ENCODE data around the gene TRAF2. TPM values are rescaled to one million over a fixed set of nuclear protein-coding genes. Genes with fewer than 3 reads are reported as not detected.

Gene TRAF2
- total and polyA plus RNA-seq, 2 of the 13 experiments (the other 11 are each of a cell fraction or from before 2014, with no cell fraction given): 12.4 to 13.6 TPM

GRCh38 chr9:136882109-136882946 is 4.0 kb upstream of the TRAF2 start (continued):
- TF ChIP-seq ZNF782 (CRISPR knock-in tag; IDR thresholded peaks at IDR 0.05; ENCODE audit: borderline replicate concordance): peak; percentile 48; the same call in 1 of the 2 replicates
- no peak for TF ChIP-seq SCMH1 (CRISPR knock-in tag; IDR thresholded peaks at IDR 0.05; ENCODE audit: borderline replicate concordance)
- TF ChIP-seq ZNF160 (CRISPR knock-in tag; IDR thresholded peaks at IDR 0.05): no peak
- no peak for TF ChIP-seq CCAR2 (optimal IDR thresholded peaks at IDR 0.05; ENCODE audit: low read depth, low read length)
- no peak for TF ChIP-seq TBP (CRISPR knock-in tag; IDR thresholded peaks at IDR 0.05)
- no peak for TF ChIP-seq ZNF577 (CRISPR knock-in tag; IDR thresholded peaks at IDR 0.05; ENCODE audit: borderline replicate concordance, low read depth)
- TF ChIP-seq CEBPG (CRISPR knock-in tag; IDR thresholded peaks at IDR 0.05): peak; percentile 97
- TF ChIP-seq HDAC1 (CRISPR knock-in tag; IDR thresholded peaks at IDR 0.05): peak; percentile 98
- no peak for TF ChIP-seq ZNF225 (CRISPR knock-in tag; IDR thresholded peaks at IDR 0.05)
- TF ChIP-seq ZNF234 (CRISPR knock-in tag; conservative IDR thresholded peaks at IDR 0.05): no peak
- TF ChIP-seq ARNTL (CRISPR knock-in tag; IDR thresholded peaks at IDR 0.05): peak; percentile 74
- 0 out of 2 replicates have a peak, but pooled peaks have one; percentile 57 for TF ChIP-seq ZNF609 (CRISPR knock-in tag; IDR thresholded peaks at IDR 0.05; ENCODE audit: borderline replicate concordance)
- peak; percentile 93 for TF ChIP-seq JUN (CRISPR knock-in tag; IDR thresholded peaks at IDR 0.05)
- TF ChIP-seq ZNF224 (CRISPR knock-in tag; IDR thresholded peaks at IDR 0.05): no peak
- peak; percentile 79 for TF ChIP-seq FOXP4 (CRISPR knock-in tag; IDR thresholded peaks at IDR 0.05)
- no peak for TF ChIP-seq CSRNP1 (CRISPR knock-in tag; IDR thresholded peaks at IDR 0.05)
- TF ChIP-seq MED13 (CRISPR knock-in tag; IDR thresholded peaks at IDR 0.05): no peak
- no peak for TF ChIP-seq ZKSCAN5 (CRISPR knock-in tag; IDR thresholded peaks at IDR 0.05)
